K562 (cell line): ENCODE data around the gene GALNS. TPM values are rescaled to one million over a fixed set of nuclear protein-coding genes. Genes with fewer than 3 reads are reported as not detected.

ENCODE experiments used
- ATAC-seq: fragments of 200-7000 bp; cut with Tn5 transposase; 3 replicates; pipeline ENCODE4 v1.9.1; 2020; ENCODE audit warnings: moderate library complexity
- BruUV-seq: library from RNA; stranded (reverse); fragments of 400-500 nt; replicated peaks from 2 replicates; lab custom pipeline; 2021; lab: Mats Ljungman, UMichigan
- CTCF ChIA-PET: fragments of 300-600 bp; formaldehyde crosslinking; extraction: SDS; loops from one replicate; lab custom pipeline; 2021; ENCODE audit warnings: low intra/inter-chr PET ratio; lab: Yijun Ruan, JAX
- POLR2A ChIA-PET: fragments of 300-600, 350-650 bp; sonication (Branson Sonifier 250); formaldehyde crosslinking; extraction: SDS; loops from one replicate; lab custom pipeline; 2021; ENCODE audit warnings: antibody characterized with exemption, inconsistent platforms; lab: Yijun Ruan, JAX
- DNase-seq, 4 experiments: peaks; one replicate each; pipeline versions ENCODE4 v3.0.0 to v3.0.0-alpha.2; 2011 to 2018; ENCODE audit warnings: low spot score in 3 of 4, mixed read lengths in 3 of 4; ENCODE audit errors: extremely low read depth in 1 of 4
- FAIRE-seq: peaks from 2 replicates; lab custom pipeline; 2011; peaks lifted over from hg19 to GRCh38; lab: Jason Lieb, UNC
- H2AFZ ChIP-seq: 2 replicates; pipeline ENCODE4 v1.6.0; 2011; ENCODE audit warnings: low read depth, low read length, control low read depth, inconsistent platforms
- H3K27ac ChIP-seq: fragments of 200-600 bp; 3 replicates; pipeline ENCODE4 v1.8.0; 2011; ENCODE audit warnings: low read depth, mild to moderate bottlenecking, control low read depth, inconsistent platforms, low read length, moderate library complexity, mixed read lengths; ENCODE audit errors: extremely low read depth
- H3K27me3 ChIP-seq, 2 experiments: fragments of 300-600 bp in 1 of 2; 2 replicates in 1 of 2; 3 replicates in 1 of 2; pipeline versions ENCODE4 v1.6.0 to v1.8.0; 2011; ENCODE audit warnings: inconsistent platforms in 2 of 2, low read length in 2 of 2, mild to moderate bottlenecking in 1 of 2, mixed read lengths in 1 of 2, moderate library complexity in 1 of 2; ENCODE audit not compliant: control insufficient read depth in 2 of 2, insufficient read depth in 2 of 2
- H3K36me3 ChIP-seq: fragments of 300-600 bp; 3 replicates; pipeline ENCODE4 v1.8.0; 2011; ENCODE audit warnings: mild to moderate bottlenecking, low read length, inconsistent platforms; ENCODE audit not compliant: control insufficient read depth, insufficient read depth
- H3K4me1 ChIP-seq, 2 experiments: fragments of 200-600 bp in 1 of 2; replicated peaks in 1 of 2; 2 replicates in 1 of 2; 3 replicates in 1 of 2; pipeline versions ENCODE4 v1.5.1 to v1.8.0; 2011; ENCODE audit warnings: inconsistent platforms in 2 of 2, low read length in 2 of 2, mild to moderate bottlenecking in 1 of 2, mixed read lengths in 1 of 2, moderate library complexity in 1 of 2; ENCODE audit not compliant: control insufficient read depth in 2 of 2, insufficient read depth in 2 of 2
- H3K4me2 ChIP-seq: 2 replicates; pipeline ENCODE4 v1.6.1; 2011; ENCODE audit warnings: low read length, control low read depth, inconsistent platforms, mixed read lengths; ENCODE audit not compliant: insufficient read depth
- H3K4me3 ChIP-seq: fragments of 200-600 bp; sonication (generic), shearing (Covaris generic); 2 replicates; pipeline ENCODE4 v1.5.1; 2016; ENCODE audit warnings: control low read depth, inconsistent platforms
- H3K79me2 ChIP-seq: fragments of 200-600 bp; 3 replicates; pipeline ENCODE4 v1.8.0; 2011; ENCODE audit warnings: low read length, inconsistent platforms; ENCODE audit not compliant: control insufficient read depth, insufficient read depth
- H3K9ac ChIP-seq, 2 experiments: 2 replicates each; pipeline versions ENCODE4 v1.6.0 to v1.6.1; 2011; ENCODE audit warnings: low read depth in 2 of 2, low read length in 2 of 2, control low read depth in 1 of 2, inconsistent platforms in 1 of 2, mild to moderate bottlenecking in 1 of 2, mixed read lengths in 1 of 2; ENCODE audit not compliant: insufficient read depth in 1 of 2
- H3K9me1 ChIP-seq: one replicate; pipeline ENCODE4 v1.6.0; 2011; ENCODE audit warnings: inconsistent platforms, mild to moderate bottlenecking, low read length, moderate library complexity; ENCODE audit not compliant: control insufficient read depth, insufficient read depth
- H3K9me3 ChIP-seq: replicated peaks from 2 replicates; pipeline ENCODE4 v1.5.1; 2011; ENCODE audit warnings: low read depth, low read length, inconsistent platforms; ENCODE audit not compliant: control insufficient read depth, insufficient read depth
- H4K20me1 ChIP-seq: replicated peaks from 2 replicates; pipeline ENCODE4 v1.6.1; 2011; ENCODE audit warnings: low read length, inconsistent platforms, mixed read lengths; ENCODE audit not compliant: control insufficient read depth, insufficient read depth
- CEBPG ChIP-seq, 3 experiments: fragments of 200-800 bp in 1 of 3; sonication (Bioruptor generic) in 1 of 3; sonication (generic) in 1 of 3; formaldehyde crosslinking in 1 of 3; IDR thresholded peaks in 2 of 3; conservative IDR thresholded peaks in 1 of 3; 2 replicates each; pipeline versions ENCODE4 v1.6.1 to v1.8.0; 2016 to 2022; ENCODE audit warnings: missing compliant biosample characterization in 2 of 3, missing genetic modification characterization in 2 of 3, mild to moderate bottlenecking in 1 of 3, missing genetic modification reagents in 1 of 3
- PHF20 ChIP-seq: fragments of 450-650 bp; IDR thresholded peaks from 2 replicates; pipeline ENCODE4 v1.6.1; 2018; ENCODE audit not compliant: partially characterized antibody
- POLR2A ChIP-seq: fragments of 450-650 bp; conservative IDR thresholded peaks from 2 replicates; pipeline ENCODE4 v1.6.1; 2016
- POLR2G ChIP-seq: fragments of 200-400 bp; formaldehyde crosslinking; IDR thresholded peaks from 2 replicates; pipeline ENCODE4 v1.6.1; 2017; ENCODE audit warnings: low read depth, mild to moderate bottlenecking, antibody characterized with exemption, low read length, moderate library complexity
- SRSF7 ChIP-seq: fragments of 200-400 bp; formaldehyde crosslinking; optimal IDR thresholded peaks from 2 replicates; pipeline ENCODE3; 2017; ENCODE audit warnings: mild to moderate bottlenecking, low read depth, low read length
- TEAD1 ChIP-seq, 2 experiments: fragments of 450-650 bp in 1 of 2; sonication (generic) in 1 of 2; formaldehyde crosslinking; IDR thresholded peaks; 2 replicates each; pipeline versions ENCODE4 v1.4.0 to v1.8.0; 2020 to 2022; ENCODE audit warnings: mild to moderate bottlenecking in 2 of 2, missing genetic modification reagents in 1 of 2
- ZNF263 ChIP-seq: sonication (generic); formaldehyde crosslinking; IDR thresholded peaks from 2 replicates; pipeline ENCODE4 v1.8.0; 2022; ENCODE audit warnings: mild to moderate bottlenecking, missing genetic modification reagents, borderline replicate concordance
- WGBS: fragments of 100-300 bp; shearing (Covaris generic); methylation state at CpG from one replicate; pipeline ENCODE4 v1.1.6; 2016; ENCODE audit warnings: low coverage, mixed read lengths; ENCODE audit not compliant: insufficient coverage; ENCODE audit errors: missing lambda C conversion rate; 5-methylcytosine and 5-hydroxymethylcytosine counted together
- in situ Hi-C: fragments of 300-500 bp; cut with MboI; formaldehyde crosslinking; loops from 4 replicates; pipeline ENCODE4 v1.15.0; 2018; ENCODE audit warnings: inconsistent platforms, mixed read lengths
- intact Hi-C: fragments of 100-400 bp; cut with micrococcal nuclease; formaldehyde crosslinking; loops from 2 replicates; pipeline ENCODE4 v1.14.2; 2022
- polyA plus RNA-seq, 8 experiments: library from polyadenylated mRNA; depleted of rRNA in 4 of 8; stranded (reverse) in 5 of 8; unstranded in 3 of 8; fragments of >200 nt; fragmentation: Nextera tagmentation in 2 of 8; fragmentation: Illumina TruSeq in 1 of 8; extraction: Ambion mirVana in 2 of 8; extraction: Trizol in 1 of 8; gene quantifications; 2 replicates each; pipeline versions ENCODE4 v1.2.1 to v1.2.3, GENCODE V29; 2011 to 2014; ENCODE audit warnings: inconsistent platforms in 1 of 8, missing spikeins in 1 of 8
- total RNA-seq, 7 experiments: library from RNA; depleted of rRNA in 6 of 7; stranded (reverse); fragments of >200 nt in 6 of 7; fragmentation: Illumina TruSeq in 2 of 7; extraction: Trizol in 2 of 7; gene quantifications; 2 replicates each; pipeline versions ENCODE4 v1.2.1 to v1.2.3, GENCODE V29; 2011 to 2021; ENCODE audit warnings: low replicate concordance in 1 of 7
- TF ChIP-seq, protein P1 (sequence below): fragments of 450-650 bp; formaldehyde crosslinking; IDR thresholded peaks from 2 replicates; pipeline ENCODE4 v1.4.0; 2020; ENCODE audit warnings: mild to moderate bottlenecking, moderate library complexity

The GALNS gene
- total and polyA plus RNA-seq, 9 of the 15 experiments (the other 6 are each of a cell fraction or from before 2014, with no cell fraction given) = 0.38 to 13.2 (median 4.3) TPM

DNA sequence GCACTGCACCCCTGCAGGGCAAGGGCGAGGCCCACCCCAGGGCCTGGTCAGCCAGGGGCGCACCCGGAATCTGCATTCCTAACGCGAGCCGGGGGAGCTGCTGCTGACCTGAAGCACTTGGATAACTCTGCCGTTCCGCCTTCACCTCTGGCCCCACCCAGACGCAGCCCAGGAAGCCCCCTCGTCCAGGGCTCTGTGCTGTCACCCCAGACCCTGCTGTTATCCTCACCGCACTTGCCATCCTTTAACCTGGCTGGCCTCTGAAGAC, 23.0 kb upstream of the GALNS start:
- ATAC-seq (no peak), FAIRE-seq (no peak), DNase-seq (no peak)
- Histone ChIP-seq H3K27ac (no peak overlapping the region), H3K4me1 (peaks cover 0 to 65% of the 10 kb centered on the region in 2 experiments; a peak in 2 of 5 replicates), H2AFZ (no peak overlapping the region), H3K4me2 (no peak overlapping the region), H3K36me3 (peaks cover 100% of the 10 kb centered on the region), H3K9ac (no peak overlapping the region; a peak in 1 of 4 replicates), H3K27me3 (no peaks in the 10 kb centered on the region), H4K20me1 (peaks cover 4% of the 10 kb centered on the region; the same call in 1 of the 2 replicates), H3K4me3 (no peak overlapping the region), H3K9me1 (no peaks in the 10 kb centered on the region), H3K9me3 (no peaks in the 10 kb centered on the region), H3K79me2 (no peaks in the 10 kb centered on the region)
- ChIA-PET POLR2A (interaction anchor here (0.7 to 1.2 kb wide), 2 partner anchors 125 to 146 kb away, joined by 3 to 4 read pairs; no protein-coding TSS in a partner anchor), CTCF (no interaction called here)
- WGBS = 93% methylated on average over 11 of the region's 11 CpGs
- BruUV-seq = no TSS peak
- intact Hi-C loops = no loop called here
- 0 out of 2 replicates have a peak, but pooled peaks have one; percentile 10 for TF ChIP-seq CEBPG (CRISPR knock-in tag; IDR thresholded peaks at IDR 0.05)
- no peak for TF ChIP-seq CEBPG (tag; conservative IDR thresholded peaks at IDR 0.05 in 1 of 2, IDR thresholded peaks at IDR 0.05 in 1 of 2)
- TF ChIP-seq POLR2A = peak; percentile 22; the same call in 1 of the 2 replicates
- no peak for TF ChIP-seq SRSF7
- no peak for TF ChIP-seq PHF20
- 0 out of 4 replicates have a peak, but pooled peaks of 1 of the 2 experiments have one; percentile 14 for TF ChIP-seq TEAD1 (CRISPR knock-in tag; IDR thresholded peaks at IDR 0.05)
- TF ChIP-seq, protein P1, sequence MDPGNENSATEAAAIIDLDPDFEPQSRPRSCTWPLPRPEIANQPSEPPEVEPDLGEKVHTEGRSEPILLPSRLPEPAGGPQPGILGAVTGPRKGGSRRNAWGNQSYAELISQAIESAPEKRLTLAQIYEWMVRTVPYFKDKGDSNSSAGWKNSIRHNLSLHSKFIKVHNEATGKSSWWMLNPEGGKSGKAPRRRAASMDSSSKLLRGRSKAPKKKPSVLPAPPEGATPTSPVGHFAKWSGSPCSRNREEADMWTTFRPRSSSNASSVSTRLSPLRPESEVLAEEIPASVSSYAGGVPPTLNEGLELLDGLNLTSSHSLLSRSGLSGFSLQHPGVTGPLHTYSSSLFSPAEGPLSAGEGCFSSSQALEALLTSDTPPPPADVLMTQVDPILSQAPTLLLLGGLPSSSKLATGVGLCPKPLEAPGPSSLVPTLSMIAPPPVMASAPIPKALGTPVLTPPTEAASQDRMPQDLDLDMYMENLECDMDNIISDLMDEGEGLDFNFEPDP = no peak
- TF ChIP-seq ZNF263 (CRISPR knock-in tag) = no peak
- peak; percentile 43 for TF ChIP-seq POLR2G
- in situ Hi-C loops = no loop called here
